ENCODE data around the gene COL4A2. TPM values are rescaled to one million over a fixed set of nuclear protein-coding genes. Genes with fewer than 3 reads are reported as not detected.
A peak's percentile ranks its signal among the peaks of the same experiment; 100 is the strongest.

COL4A2 gene
- polyA plus RNA-seq, 4 donors = 384 to 475 (median 465) TPM

- no peak for DNase-seq (ENCODE audit: low read depth in 4 of 4, low spot score in 3 of 4)
These were observed 157.7 kb downstream of the COL4A2 start for GRCh38 chr13:110464556-110465333.

GRCh38 chr13:110465696-110466095, 158.6 kb downstream of the COL4A2 start:
- DNase-seq (ENCODE audit: low read depth in 4 of 4, low spot score in 3 of 4) = no peak

- no peak for DNase-seq (ENCODE audit: low read depth in 4 of 4, low spot score in 3 of 4)
These were observed 159.3 kb downstream of the COL4A2 start for GRCh38 chr13:110466266-110466915.

GRCh38 chr13:110467516-110468110, 160.5 kb downstream of the COL4A2 start:
- no peak for DNase-seq (ENCODE audit: low read depth in 4 of 4, low spot score in 3 of 4)

GRCh38 chr13:110468986-110469495, 162.0 kb downstream of the COL4A2 start:
- DNase-seq (ENCODE audit: low read depth in 4 of 4, low spot score in 3 of 4) = no peak

GRCh38 chr13:110469597-110469996, 162.5 kb downstream of the COL4A2 start:
- DNase-seq (ENCODE audit: low read depth in 4 of 4, low spot score in 3 of 4) = no peak

GRCh38 chr13:110470272-110471009, 163.4 kb downstream of the COL4A2 start:
- no peak for DNase-seq (ENCODE audit: low read depth in 4 of 4, low spot score in 3 of 4)

- DNase-seq (ENCODE audit: low read depth in 4 of 4, low spot score in 3 of 4) = no peak
These were observed 164.2 kb downstream of the COL4A2 start for GRCh38 chr13:110471156-110471832.

- DNase-seq (ENCODE audit: low read depth in 4 of 4, low spot score in 3 of 4) = peak; percentile 35 to 51 (median 42)
These were observed 164.7 kb downstream of the COL4A2 start for GRCh38 chr13:110471833-110472162.

GRCh38 chr13:110472904-110473563, 165.9 kb downstream of the COL4A2 start:
- DNase-seq (ENCODE audit: low read depth in 4 of 4, low spot score in 3 of 4) = no peak

- no peak for DNase-seq (ENCODE audit: low read depth in 4 of 4, low spot score in 3 of 4)
These were observed 167.6 kb downstream of the COL4A2 start for GRCh38 chr13:110474713-110475112.

GRCh38 chr13:110475117-110475516, 168.0 kb downstream of the COL4A2 start:
- no peak for DNase-seq (ENCODE audit: low read depth in 4 of 4, low spot score in 3 of 4)

- DNase-seq (ENCODE audit: low read depth in 4 of 4, low spot score in 3 of 4) = no peak
These were observed 168.6 kb downstream of the COL4A2 start for GRCh38 chr13:110475550-110476219.

- DNase-seq (ENCODE audit: low read depth in 4 of 4, low spot score in 3 of 4) = no peak
These were observed 169.1 kb downstream of the COL4A2 start for GRCh38 chr13:110476220-110476617.

- no peak for DNase-seq (ENCODE audit: low read depth in 4 of 4, low spot score in 3 of 4)
These were observed 170.7 kb downstream of the COL4A2 start for GRCh38 chr13:110477706-110478245.

- no peak for DNase-seq (ENCODE audit: low read depth in 4 of 4, low spot score in 3 of 4)
These were observed 171.5 kb downstream of the COL4A2 start for GRCh38 chr13:110478405-110479214.

- DNase-seq (ENCODE audit: low read depth in 4 of 4, low spot score in 3 of 4) = no peak
These were observed 172.1 kb downstream of the COL4A2 start for GRCh38 chr13:110479215-110479545.

- DNase-seq (ENCODE audit: low read depth in 4 of 4, low spot score in 3 of 4) = no peak
These were observed 172.6 kb downstream of the COL4A2 start for GRCh38 chr13:110479648-110480047.
